ENCODE data around the gene PFKFB4.

GRCh38 chr3:48476426-48477053 is 80.1 kb downstream of the PFKFB4 start:
- TF ChIP-seq CTCF (IDR thresholded peaks at IDR 0.05) (no peak), POLR2AphosphoS5 (IDR thresholded peaks at IDR 0.05) (no peak)
